Measurements from ENCODE around the gene AK1.

DNA sequence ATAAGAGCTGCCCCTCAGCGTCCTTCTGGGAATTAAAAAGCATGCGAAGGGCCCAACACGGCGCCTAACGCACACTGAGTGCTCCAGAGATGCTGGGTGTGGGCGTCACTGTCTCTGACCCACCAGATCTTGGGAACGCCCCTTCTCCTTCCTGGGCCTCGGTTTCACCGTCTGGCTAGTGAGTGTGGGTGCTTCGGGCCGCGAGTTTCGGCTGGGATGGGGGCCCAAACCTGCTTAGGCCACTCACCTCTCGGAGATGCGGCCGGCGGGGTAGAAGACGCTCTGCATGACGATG lies 49.4 kb upstream of the AK1 start:
- TF ChIP-seq, protein P1, sequence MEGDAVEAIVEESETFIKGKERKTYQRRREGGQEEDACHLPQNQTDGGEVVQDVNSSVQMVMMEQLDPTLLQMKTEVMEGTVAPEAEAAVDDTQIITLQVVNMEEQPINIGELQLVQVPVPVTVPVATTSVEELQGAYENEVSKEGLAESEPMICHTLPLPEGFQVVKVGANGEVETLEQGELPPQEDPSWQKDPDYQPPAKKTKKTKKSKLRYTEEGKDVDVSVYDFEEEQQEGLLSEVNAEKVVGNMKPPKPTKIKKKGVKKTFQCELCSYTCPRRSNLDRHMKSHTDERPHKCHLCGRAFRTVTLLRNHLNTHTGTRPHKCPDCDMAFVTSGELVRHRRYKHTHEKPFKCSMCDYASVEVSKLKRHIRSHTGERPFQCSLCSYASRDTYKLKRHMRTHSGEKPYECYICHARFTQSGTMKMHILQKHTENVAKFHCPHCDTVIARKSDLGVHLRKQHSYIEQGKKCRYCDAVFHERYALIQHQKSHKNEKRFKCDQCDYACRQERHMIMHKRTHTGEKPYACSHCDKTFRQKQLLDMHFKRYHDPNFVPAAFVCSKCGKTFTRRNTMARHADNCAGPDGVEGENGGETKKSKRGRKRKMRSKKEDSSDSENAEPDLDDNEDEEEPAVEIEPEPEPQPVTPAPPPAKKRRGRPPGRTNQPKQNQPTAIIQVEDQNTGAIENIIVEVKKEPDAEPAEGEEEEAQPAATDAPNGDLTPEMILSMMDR (conservative IDR thresholded peaks at IDR 0.05) = no peak
- TF ChIP-seq EZH2 (IDR thresholded peaks at IDR 0.05; ENCODE audit: low read depth) = no peak

Data from PC-9 (cell line).